ENCODE results near the gene AMBRA1. TPM values are rescaled to one million over a fixed set of nuclear protein-coding genes. Genes with fewer than 3 reads are reported as not detected.

AMBRA1 gene
- total RNA-seq, 1 donor from 2014 or later: 45.8 TPM

DNA sequence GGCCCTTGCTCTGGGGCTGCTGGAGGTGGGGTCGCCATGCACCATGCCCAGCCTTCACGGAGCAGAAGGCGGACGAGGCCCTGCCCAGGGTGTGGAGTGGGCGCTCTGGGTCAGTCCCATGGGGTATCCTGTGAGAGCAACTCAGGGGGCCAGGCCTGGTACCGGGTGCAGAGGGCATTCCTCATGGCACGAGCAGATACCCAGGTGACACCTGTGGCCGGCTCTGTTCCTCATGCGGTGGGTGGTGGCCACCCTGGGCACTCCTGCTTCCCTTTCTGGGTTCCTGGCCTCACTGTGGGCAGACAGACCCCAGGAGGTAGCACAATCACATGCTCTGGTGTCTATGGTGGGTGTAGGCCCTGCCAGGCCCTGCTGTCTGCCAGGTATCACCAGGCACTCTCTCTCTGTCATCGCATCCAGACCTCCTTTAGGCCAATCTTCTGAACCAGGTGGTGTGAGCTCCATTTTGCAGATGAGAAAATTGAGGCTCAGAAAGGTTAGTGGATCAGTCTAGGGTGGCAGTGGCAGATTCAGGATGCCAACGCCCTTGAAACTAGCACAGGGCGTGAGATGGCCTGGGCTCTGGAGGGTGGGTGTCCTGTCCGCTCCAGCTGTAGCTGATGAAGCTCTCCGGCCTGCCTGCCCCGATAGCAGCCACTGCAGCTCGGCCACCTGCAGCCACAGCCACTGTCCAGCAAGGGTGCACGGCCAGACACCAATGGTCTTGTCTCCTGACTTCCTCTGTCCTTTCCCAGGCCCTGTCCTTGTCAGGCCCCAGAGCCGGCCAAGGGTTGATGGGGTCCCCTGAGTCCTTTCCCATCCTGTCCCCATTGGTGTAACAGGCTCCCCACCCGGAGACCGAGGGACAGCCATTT, 231.4 kb downstream of the AMBRA1 start:
- Mint-ChIP-seq H3K36me3 (ENCODE audit: low read depth) (no peaks in the 10 kb centered on the region), H3K27me3 (ENCODE audit: low read depth) (no peaks in the 10 kb centered on the region), H3K9me3 (no peaks in the 10 kb centered on the region), H3K4me3 (peak overlapping the region; percentile 8), H3K4me1 (peaks cover 39% of the 10 kb centered on the region), H3K27ac (ENCODE audit: unreplicated experiment) (peak overlapping the region; percentile 67)
- TF ChIP-seq, protein P1, sequence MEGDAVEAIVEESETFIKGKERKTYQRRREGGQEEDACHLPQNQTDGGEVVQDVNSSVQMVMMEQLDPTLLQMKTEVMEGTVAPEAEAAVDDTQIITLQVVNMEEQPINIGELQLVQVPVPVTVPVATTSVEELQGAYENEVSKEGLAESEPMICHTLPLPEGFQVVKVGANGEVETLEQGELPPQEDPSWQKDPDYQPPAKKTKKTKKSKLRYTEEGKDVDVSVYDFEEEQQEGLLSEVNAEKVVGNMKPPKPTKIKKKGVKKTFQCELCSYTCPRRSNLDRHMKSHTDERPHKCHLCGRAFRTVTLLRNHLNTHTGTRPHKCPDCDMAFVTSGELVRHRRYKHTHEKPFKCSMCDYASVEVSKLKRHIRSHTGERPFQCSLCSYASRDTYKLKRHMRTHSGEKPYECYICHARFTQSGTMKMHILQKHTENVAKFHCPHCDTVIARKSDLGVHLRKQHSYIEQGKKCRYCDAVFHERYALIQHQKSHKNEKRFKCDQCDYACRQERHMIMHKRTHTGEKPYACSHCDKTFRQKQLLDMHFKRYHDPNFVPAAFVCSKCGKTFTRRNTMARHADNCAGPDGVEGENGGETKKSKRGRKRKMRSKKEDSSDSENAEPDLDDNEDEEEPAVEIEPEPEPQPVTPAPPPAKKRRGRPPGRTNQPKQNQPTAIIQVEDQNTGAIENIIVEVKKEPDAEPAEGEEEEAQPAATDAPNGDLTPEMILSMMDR (conservative IDR thresholded peaks at IDR 0.05): no peak
- no peak for DNase-seq (ENCODE audit: low read depth, low spot score)

DNA sequence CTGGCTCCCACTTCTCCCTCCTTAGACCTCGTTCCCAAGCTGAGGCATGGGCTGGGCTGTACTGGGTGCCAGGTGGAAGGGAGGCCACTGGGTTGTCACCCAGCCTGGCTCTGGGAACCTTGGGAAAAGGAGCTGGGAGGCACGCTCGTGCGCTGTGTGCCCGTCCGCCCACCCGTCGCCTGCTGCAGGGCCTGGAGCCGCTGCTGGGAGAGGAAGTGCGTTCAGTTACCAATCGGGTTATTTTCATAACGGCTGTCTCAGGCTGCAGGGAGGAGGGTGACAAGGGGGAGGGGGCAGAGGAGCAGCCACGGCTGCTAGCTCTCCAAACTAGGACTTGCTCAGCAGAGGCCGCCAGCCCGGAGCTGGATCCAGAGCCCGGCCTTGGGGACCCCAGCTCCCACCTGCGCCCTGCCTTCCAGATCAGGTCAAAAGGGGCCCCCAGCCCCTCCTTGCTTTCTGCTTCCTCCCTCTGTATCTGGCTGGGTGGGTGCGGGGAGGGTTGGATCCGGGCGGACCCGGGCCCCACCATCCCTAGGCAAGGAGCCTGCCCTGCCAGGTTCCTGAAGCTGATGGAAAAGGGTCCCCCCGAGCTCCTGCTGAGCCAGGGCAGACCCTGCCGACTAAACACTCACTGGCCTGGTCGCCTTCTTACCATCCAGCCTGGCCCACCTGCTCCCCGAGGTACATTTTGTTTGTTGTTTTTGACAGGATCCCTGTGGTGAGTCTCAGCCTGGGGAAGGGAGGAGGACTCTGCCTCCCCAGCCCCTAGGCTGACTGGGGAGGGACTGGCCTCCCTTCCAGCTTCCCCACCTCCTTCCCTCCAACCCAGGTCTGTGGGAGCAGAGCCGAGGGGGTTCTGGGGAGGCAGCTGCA, 232.3 kb downstream of the AMBRA1 start:
- Mint-ChIP-seq H3K36me3 (ENCODE audit: low read depth) (no peaks in the 10 kb centered on the region), H3K9me3 (no peaks in the 10 kb centered on the region), H3K4me3 (no peak overlapping the region), H3K27me3 (ENCODE audit: low read depth) (no peaks in the 10 kb centered on the region), H3K27ac (ENCODE audit: unreplicated experiment) (peak overlapping the region; percentile 57), H3K4me1 (peaks cover 41% of the 10 kb centered on the region)
- TF ChIP-seq, protein P1 (conservative IDR thresholded peaks at IDR 0.05): no peak
- DNase-seq (ENCODE audit: low read depth, low spot score): no peak

GRCh38 chr11:46360878-46361277, 232.9 kb downstream of the AMBRA1 start:
- Mint-ChIP-seq H3K27me3 (ENCODE audit: low read depth) (no peaks in the 10 kb centered on the region), H3K36me3 (ENCODE audit: low read depth) (no peaks in the 10 kb centered on the region), H3K4me3 (no peak overlapping the region), H3K27ac (ENCODE audit: unreplicated experiment) (peak overlapping the region; percentile 83), H3K9me3 (no peaks in the 10 kb centered on the region), H3K4me1 (peaks cover 41% of the 10 kb centered on the region)
- TF ChIP-seq, protein P1 (conservative IDR thresholded peaks at IDR 0.05): no peak
- no peak for DNase-seq (ENCODE audit: low read depth, low spot score)

DNA sequence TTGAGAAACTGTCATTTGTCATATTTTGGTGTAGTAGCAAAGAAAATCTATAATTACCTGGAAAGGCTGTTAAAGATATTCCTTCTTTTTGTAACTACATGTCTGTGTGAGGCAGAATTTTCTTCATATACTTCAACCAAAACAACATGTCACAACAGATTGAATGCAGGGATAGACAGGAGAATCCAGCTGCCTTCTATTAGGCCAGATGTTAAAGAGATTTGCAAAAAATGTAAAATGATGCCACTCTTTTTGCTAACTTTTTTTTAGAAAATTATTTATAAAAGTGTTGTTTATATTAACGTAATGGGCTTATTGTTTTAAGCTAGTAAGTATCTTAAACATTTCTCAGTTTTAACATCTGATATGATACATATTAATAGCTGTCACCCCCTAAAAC, 233.9 kb downstream of the AMBRA1 start:
- no peaks in the 10 kb centered on the region for H3K9me3 Mint-ChIP-seq
- TF ChIP-seq, protein P1 (conservative IDR thresholded peaks at IDR 0.05): no peak
- H3K36me3 Mint-ChIP-seq (ENCODE audit: low read depth): no peaks in the 10 kb centered on the region
- peaks cover 34% of the 10 kb centered on the region for H3K4me1 Mint-ChIP-seq
- no peak for DNase-seq (ENCODE audit: low read depth, low spot score)
- no peak overlapping the region for H3K4me3 Mint-ChIP-seq
- H3K27me3 Mint-ChIP-seq (ENCODE audit: low read depth): no peaks in the 10 kb centered on the region
- H3K27ac Mint-ChIP-seq (ENCODE audit: unreplicated experiment): no peak overlapping the region

DNA sequence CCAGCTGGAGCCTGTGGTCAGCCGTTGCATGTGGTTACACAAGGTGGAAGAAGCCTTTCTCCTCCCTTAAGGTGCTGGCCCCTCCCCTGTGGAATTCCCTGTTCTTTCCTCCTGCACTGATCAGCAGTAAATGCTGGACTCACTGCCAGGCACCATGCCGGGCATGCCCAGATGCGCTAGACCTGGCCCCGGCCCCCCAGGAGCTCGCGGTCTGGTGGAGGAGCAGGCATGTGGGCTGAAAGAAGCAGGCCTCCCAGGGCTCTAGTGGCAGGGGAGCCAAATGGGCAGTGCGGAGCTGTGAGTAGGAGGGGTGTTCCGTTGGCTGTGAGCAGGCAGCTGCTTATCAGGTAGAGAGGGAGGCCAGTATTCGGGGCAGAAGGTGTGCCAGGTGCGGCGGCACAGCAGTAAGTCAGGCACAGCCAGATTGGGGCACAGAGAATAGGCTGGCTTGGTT, 236.3 kb downstream of the AMBRA1 start:
- Mint-ChIP-seq H3K4me1 (peaks cover 26% of the 10 kb centered on the region), H3K27me3 (ENCODE audit: low read depth) (no peaks in the 10 kb centered on the region), H3K9me3 (no peaks in the 10 kb centered on the region), H3K27ac (ENCODE audit: unreplicated experiment) (no peak overlapping the region), H3K4me3 (no peak overlapping the region), H3K36me3 (ENCODE audit: low read depth) (no peaks in the 10 kb centered on the region)
- TF ChIP-seq, protein P1 (conservative IDR thresholded peaks at IDR 0.05): no peak
- no peak for DNase-seq (ENCODE audit: low read depth, low spot score)

Data from neural crest cell (in vitro differentiated cells).